HUES6 (cell line): Measurements from ENCODE around the gene GPER1.
A peak's percentile ranks its signal among the peaks of the same experiment; 100 is the strongest.

Experiments
- H3K27ac ChIP-seq: 2 replicates; pipeline ENCODE4 v1.7.0; 2013; ENCODE audit warnings: low read depth, mild to moderate bottlenecking, low read length, inconsistent platforms
- H3K27me3 ChIP-seq: 2 replicates; pipeline ENCODE4 v1.6.1; 2013; ENCODE audit warnings: low read length; ENCODE audit not compliant: control insufficient read depth, insufficient read depth
- H3K36me3 ChIP-seq: 2 replicates; pipeline ENCODE4 v1.6.1; 2013; ENCODE audit warnings: low read length; ENCODE audit not compliant: control insufficient read depth, insufficient read depth
- H3K4me1 ChIP-seq: 2 replicates; pipeline ENCODE4 v1.6.1; 2013; ENCODE audit warnings: low read length; ENCODE audit not compliant: control insufficient read depth, insufficient read depth
- H3K4me3 ChIP-seq: 2 replicates; pipeline ENCODE4 v1.5.1; 2013; ENCODE audit warnings: low read depth, low read length
- H3K9ac ChIP-seq: one replicate; pipeline ENCODE4 v1.6.1; 2013; ENCODE audit warnings: mild to moderate bottlenecking, low read length
- H3K9me3 ChIP-seq: 2 replicates; pipeline ENCODE4 v1.6.1; 2013; ENCODE audit warnings: low read depth, low read length; ENCODE audit not compliant: control insufficient read depth, insufficient read depth

GPER1 gene

DNA sequence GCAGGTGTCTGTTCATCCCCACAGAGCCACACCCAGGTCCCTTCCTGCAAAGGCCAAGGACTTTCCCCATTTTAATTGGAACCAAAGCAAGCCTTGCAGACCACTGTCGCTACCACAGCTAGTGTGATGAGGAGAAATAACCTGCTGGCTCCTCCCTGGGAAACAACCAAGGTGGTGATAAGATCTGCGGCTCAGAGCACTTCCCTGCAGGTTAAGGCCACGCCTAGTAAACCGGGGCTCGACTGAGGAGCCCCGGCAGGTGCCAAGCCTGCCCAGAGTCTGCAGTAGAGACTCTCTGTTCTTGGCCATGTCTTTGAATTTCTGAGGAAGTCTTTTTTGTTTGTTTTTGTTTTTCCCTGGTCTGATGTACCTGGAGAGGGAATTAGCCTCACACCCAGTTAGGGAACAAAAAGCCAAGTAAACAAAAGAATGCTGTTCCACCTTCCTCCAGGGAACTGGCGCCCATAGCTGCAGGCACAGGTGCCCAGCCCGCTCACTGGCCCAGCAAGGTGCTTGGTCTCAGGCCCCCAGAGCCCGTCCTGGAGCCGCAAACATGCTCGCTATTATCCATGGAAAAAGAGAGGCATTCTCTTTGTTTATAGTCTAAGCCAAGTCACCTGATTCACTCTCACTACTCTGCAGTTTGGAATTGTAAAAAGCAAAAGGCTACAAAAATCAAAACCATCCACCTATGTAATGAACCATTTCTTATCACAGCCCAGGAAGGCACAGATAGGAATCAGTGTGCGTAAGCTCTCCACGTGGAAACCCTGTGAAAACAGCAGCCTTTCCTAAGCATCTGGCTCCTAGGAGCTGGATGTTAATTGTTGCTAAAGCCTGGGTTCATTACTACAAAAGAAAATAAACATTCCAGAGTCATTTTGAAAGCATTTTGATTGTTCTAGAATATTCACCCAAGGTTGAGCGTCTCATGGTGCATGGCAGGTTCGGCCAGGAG is 40.9 kb upstream of the GPER1 start:
- no peaks in the 10 kb centered on the region for H3K36me3 ChIP-seq
- H3K9ac ChIP-seq, result no peak overlapping the region
- peaks cover 21% of the 10 kb centered on the region for H3K4me1 ChIP-seq
- H3K27me3 ChIP-seq, result peaks cover 2% of the 10 kb centered on the region; the same call in 1 of the 2 replicates
- H3K4me3 ChIP-seq, result no peak overlapping the region
- H3K9me3 ChIP-seq, result no peaks in the 10 kb centered on the region
- H3K27ac ChIP-seq, result no peak overlapping the region

DNA sequence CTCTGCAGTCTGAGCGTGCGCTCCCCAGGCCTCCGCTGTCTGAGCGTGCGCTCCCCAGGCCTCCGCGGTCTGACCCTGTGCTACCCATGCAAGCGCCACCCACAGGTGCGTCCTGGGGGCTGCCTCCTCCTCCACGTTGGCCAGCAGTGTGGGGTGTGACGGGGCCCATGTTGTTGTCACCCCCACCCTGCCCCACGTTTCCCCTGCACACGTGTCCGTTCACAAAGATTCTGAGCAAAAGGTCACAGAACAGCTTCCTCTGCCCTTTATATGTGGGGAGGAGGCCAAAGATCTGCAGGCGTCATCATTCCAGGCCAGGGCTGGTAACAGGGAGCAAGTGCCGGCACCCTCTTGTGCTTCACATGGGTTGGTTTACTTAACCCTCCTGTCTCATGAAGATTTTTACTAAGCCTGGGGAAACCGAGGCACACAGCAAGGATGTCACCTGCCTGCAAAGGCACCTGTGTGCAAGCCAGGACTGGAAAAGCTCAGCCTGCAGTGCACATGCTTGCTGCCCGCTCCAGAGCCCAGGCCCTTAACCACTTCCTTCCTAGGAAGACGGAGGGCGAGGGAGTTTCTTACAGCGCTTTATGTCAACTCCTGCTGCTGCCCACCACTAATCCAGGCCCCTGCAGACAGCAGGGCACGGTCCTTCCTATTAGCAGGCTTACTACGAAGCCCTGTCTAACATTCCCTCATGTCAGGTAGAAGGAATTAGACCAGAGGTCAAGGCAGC is 38.7 kb upstream of the GPER1 start:
- no peaks in the 10 kb centered on the region for H3K36me3 ChIP-seq
- no peak overlapping the region for H3K9ac ChIP-seq
- peaks cover 29% of the 10 kb centered on the region for H3K4me1 ChIP-seq
- no peak overlapping the region for H3K4me3 ChIP-seq
- H3K27ac ChIP-seq, result no peak overlapping the region
- H3K27me3 ChIP-seq, result no peaks in the 10 kb centered on the region
- no peaks in the 10 kb centered on the region for H3K9me3 ChIP-seq

DNA sequence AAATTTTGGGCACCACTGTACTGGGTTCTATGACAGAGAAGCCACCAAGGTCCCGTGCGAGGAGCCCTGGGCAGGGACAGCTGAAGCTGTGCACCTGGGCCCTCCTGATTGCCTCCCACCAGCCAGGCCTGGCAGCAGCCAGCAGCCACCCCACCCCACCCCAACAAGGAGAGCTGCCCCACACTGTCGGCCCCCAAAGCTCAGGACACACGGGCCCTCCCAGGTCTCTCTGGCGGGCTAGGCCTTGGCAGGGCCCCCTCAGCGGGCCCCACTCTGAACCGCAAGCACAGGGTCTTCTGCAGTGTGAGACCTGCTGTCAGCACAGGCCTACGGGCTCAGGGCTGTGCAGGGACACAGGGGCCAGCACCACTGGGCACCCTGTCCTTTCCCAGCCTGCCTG is 38.1 kb upstream of the GPER1 start:
- Histone ChIP-seq H3K9ac (no peak overlapping the region), H3K9me3 (no peaks in the 10 kb centered on the region), H3K27ac (no peak overlapping the region), H3K4me1 (peaks cover 35% of the 10 kb centered on the region), H3K4me3 (no peak overlapping the region), H3K27me3 (no peaks in the 10 kb centered on the region), H3K36me3 (no peaks in the 10 kb centered on the region)

DNA sequence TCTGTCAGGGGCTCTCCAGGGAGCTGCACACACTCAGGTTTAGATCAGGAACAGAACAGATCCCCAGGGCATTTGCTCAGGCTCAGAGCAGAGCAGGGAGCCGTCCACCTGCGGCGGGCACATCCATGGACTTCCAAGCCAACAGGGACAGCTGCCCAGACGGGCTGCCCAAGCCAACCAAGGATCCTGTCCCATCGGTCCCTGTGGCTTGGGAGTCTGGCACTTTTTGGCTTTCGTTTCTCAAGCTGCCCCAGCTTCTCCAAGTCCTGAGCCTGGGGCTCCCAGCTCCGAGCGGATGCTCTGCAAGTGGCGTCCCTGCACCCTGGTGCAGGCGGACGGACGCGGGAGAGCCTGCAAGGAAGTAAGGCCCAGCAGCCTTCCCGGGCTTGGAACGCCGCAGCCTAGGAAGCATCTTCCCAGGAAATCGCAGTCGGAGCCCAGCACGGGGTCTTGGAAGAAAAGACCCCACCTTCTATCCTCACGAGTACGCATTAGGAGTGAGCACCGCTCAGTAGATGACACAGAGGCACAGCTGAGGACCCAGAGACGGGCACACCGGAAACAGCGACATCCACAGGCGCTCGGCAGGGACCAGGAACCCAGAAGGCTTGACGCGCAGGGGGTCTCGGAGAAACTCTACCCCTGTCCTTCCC is 37.5 kb upstream of the GPER1 start:
- Histone ChIP-seq H3K36me3 (no peaks in the 10 kb centered on the region), H3K4me1 (peaks cover 35% of the 10 kb centered on the region), H3K9ac (no peak overlapping the region), H3K27me3 (no peaks in the 10 kb centered on the region), H3K4me3 (no peak overlapping the region), H3K9me3 (no peaks in the 10 kb centered on the region), H3K27ac (no peak overlapping the region)

DNA sequence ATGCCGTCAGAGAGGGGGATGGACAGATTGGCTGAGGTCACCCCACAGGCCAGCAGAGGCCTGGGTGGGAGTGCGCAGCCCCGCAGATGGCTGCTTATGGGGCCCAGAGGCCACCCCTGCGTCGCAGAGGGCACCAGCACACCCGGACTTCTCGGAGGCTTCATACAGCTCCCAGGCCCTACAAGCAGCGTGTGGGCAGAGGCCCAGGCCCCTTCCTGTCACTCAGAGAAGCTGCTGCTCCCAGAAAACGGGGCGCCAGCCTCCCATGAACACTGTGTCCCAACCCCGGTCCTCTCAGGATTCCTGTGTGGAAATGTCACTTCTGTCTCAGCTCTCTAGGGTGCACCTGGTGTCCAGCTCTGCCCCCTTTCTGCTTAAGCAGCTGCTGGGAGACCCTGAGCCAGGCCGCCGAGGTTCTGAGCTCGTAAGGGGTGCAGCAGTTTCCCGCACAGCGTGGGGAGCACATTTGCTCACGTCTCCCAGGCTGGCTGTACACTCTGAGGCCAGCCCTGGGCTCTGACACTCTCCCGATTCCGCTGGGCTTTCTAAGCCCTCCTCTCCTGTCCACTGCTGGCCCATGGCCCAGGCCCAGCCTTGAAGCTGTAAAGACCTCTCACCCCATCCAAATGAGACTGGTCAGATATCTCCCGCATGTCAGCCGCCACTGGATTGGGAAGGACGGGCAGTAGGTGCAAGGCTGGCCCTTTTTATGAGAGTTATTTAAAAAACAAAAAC is 36.8 kb upstream of the GPER1 start:
- Histone ChIP-seq H3K9me3 (no peaks in the 10 kb centered on the region), H3K4me1 (peaks cover 36% of the 10 kb centered on the region), H3K4me3 (no peak overlapping the region), H3K27me3 (no peaks in the 10 kb centered on the region), H3K9ac (no peak overlapping the region), H3K36me3 (no peaks in the 10 kb centered on the region), H3K27ac (no peak overlapping the region)

DNA sequence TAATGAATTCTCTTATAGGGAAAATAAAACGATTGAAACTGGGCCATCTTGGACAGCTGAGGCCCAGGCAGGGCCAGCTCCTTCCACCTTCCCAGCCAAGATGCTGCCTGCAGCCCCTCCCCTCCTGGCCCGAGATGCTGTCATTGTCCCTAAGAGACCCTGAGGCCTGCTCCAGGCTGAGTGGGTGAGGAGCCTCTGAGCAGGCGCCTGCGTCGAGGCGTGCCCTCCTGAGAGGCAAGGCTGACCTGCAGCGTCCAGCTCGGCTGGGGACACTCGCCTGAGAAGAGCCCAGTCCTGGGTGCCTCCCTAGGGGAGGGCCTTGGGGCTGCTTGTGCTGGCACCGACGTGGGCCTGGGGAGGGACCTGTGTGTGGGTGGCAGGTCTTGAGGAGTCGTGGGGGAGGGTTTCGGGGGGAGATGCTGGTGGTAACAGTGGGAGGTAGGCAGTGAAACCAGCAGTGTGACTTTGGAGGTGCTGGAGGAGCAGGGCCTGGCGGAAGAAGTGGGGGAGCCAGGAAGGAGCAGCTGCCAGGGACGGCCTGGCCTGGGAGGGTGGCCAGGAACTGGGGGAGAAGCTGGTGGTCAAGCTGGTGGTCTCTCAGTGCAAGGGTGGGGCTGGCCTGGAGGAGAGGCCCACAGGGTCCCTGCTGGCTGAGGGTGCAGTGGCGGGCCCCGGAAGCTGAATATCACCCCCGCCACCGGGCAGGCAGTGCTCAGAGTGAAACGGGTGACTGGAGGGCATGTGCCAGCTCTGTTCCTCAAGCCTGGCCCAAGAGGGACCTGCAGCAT is 35.7 kb upstream of the GPER1 start:
- Histone ChIP-seq H3K9ac (no peak overlapping the region), H3K36me3 (no peaks in the 10 kb centered on the region; the same call in 1 of the 2 replicates), H3K27ac (no peak overlapping the region)

DNA sequence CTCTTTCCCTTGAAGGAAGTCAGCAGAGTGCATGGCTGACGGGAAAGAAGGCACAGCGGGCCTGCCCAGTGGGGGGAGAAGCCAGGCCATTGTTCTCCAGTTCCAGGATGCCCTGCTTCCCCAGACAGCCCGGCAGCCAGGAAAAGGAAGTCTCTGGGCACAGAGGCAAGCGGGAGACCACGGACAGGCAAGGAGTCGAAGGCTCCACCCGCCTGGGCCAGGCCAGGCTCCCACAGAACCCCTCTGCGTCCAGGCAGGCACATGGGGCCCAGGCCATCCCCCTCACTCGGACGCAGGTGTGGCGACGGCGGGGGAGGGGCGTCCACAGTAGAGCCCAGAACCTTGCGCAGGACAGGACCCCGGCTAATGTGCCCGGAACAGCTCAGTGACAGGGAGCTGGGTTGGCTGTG is 34.9 kb upstream of the GPER1 start:
- Histone ChIP-seq H3K27ac (peak overlapping the region; percentile 41; the same call in 1 of the 2 replicates), H3K9ac (peak overlapping the region; percentile 27), H3K36me3 (peaks cover 6% of the 10 kb centered on the region)

More for the DNA sequence above, 35.7 kb upstream of the GPER1 start:
- Histone ChIP-seq H3K4me1 (peaks cover 33% of the 10 kb centered on the region), H3K4me3 (no peak overlapping the region), H3K27me3 (no peaks in the 10 kb centered on the region), H3K9me3 (no peaks in the 10 kb centered on the region)

DNA sequence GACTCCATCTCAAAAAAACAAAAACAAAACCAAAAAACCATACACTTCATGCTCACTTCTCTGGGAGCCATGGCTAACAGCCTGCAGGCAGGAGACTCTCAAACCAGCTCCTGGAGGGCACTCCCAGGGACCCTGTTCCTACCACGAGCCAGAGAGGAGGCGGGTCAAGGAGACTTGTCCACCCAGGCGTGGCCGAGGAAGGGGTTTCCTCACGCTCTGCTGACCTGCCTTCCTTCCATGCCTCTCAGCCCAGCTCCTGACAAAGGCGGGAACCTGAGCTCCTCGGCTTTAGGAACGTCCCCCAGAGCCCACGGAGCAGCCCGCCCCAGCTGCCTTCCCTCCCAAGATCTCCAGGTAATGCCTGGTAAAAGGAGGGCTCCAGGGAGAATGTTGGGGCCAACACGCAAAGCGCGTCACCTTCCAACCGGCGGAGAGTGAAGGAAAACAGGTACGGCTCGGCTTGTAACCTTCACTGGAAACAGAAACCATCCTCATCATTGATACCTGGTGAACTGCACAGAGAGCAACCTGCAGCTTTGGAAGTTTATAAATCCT is 34.0 kb upstream of the GPER1 start:
- H3K4me3 ChIP-seq, result no peak overlapping the region
- no peak overlapping the region for H3K9ac ChIP-seq
- peaks cover 10% of the 10 kb centered on the region for H3K36me3 ChIP-seq
- H3K9me3 ChIP-seq, result no peaks in the 10 kb centered on the region
- no peaks in the 10 kb centered on the region for H3K27me3 ChIP-seq
- peaks cover 31% of the 10 kb centered on the region for H3K4me1 ChIP-seq
- no peak overlapping the region for H3K27ac ChIP-seq

More for the DNA sequence above, 34.9 kb upstream of the GPER1 start:
- Histone ChIP-seq H3K9me3 (no peaks in the 10 kb centered on the region), H3K27me3 (no peaks in the 10 kb centered on the region), H3K4me3 (no peak overlapping the region), H3K4me1 (peaks cover 31% of the 10 kb centered on the region)

DNA sequence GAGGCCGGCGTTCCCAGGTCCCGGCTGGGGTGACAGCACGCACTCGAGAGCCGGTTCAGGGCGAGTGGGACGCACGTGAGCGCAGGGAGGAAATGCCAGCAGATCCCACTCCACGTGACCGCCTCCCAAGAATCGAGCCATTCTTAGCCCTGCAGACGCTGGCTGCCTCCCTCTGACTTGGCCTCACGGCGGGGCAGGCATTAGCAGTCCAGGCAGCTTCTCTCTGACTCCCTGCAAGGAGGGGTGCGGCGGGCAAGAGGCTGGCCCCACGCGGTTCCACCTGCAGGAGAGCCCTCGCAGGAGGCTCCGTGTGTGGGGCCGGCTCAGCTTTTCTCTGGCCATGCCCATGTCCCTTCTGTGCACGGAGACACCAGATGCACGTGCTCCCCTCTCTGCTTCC is 33.5 kb upstream of the GPER1 start:
- peaks cover 31% of the 10 kb centered on the region for H3K4me1 ChIP-seq
- no peak overlapping the region for H3K4me3 ChIP-seq
- H3K36me3 ChIP-seq, result peaks cover 10% of the 10 kb centered on the region

More for the DNA sequence above, 33.5 kb upstream of the GPER1 start:
- Histone ChIP-seq H3K9ac (no peak overlapping the region), H3K27ac (0 out of 2 replicates have a peak overlapping the region, but pooled peaks have one; percentile 6), H3K27me3 (no peaks in the 10 kb centered on the region), H3K9me3 (no peaks in the 10 kb centered on the region)
